GM18499 (cell line): ENCODE results near the gene RUNX2.
"Not testable (repeated sequence)": the region's sequence is repeated elsewhere in the genome, so short reads cannot be mapped to it uniquely, and the experiment has no call there.

Experiments used
- ATAC-seq: cut with Tn5 transposase; IDR thresholded peaks from one replicate; pipeline ENCODE4 v1.9.1; 2021; ENCODE audit warnings: moderate number of reproducible peaks; ENCODE audit not compliant: insufficient read depth, unreplicated experiment

Gene RUNX2

GRCh38 chr6:45655745-45656476 is 327.8 kb downstream of the RUNX2 start:
- ATAC-seq, result no peak

GRCh38 chr6:45657226-45657625 is 329.1 kb downstream of the RUNX2 start:
- ATAC-seq, result no peak

- ATAC-seq, result no peak
These were observed 330.3 kb downstream of the RUNX2 start for GRCh38 chr6:45658400-45658799.

- no peak for ATAC-seq
These were observed 330.8 kb downstream of the RUNX2 start for GRCh38 chr6:45658958-45659357.

GRCh38 chr6:45661661-45662060 is 333.5 kb downstream of the RUNX2 start:
- ATAC-seq, result no peak

- ATAC-seq, result no peak
These were observed 335.4 kb downstream of the RUNX2 start for GRCh38 chr6:45663251-45664221.

GRCh38 chr6:45664707-45665106 is 336.6 kb downstream of the RUNX2 start:
- no peak for ATAC-seq

GRCh38 chr6:45665859-45666258 is 337.7 kb downstream of the RUNX2 start:
- no peak for ATAC-seq

- ATAC-seq, result no peak
These were observed 338.7 kb downstream of the RUNX2 start for GRCh38 chr6:45666846-45667245.

- no peak for ATAC-seq
These were observed 339.2 kb downstream of the RUNX2 start for GRCh38 chr6:45667300-45667699.

GRCh38 chr6:45667766-45668165 is 339.6 kb downstream of the RUNX2 start:
- no peak for ATAC-seq

- no peak for ATAC-seq
These were observed 340.6 kb downstream of the RUNX2 start for GRCh38 chr6:45668705-45669104.

- ATAC-seq, result not testable (repeated sequence)
These were observed 345.0 kb downstream of the RUNX2 start for GRCh38 chr6:45673167-45673566.

- ATAC-seq, result not testable (repeated sequence)
These were observed 347.0 kb downstream of the RUNX2 start for GRCh38 chr6:45675166-45675565.

- ATAC-seq, result no peak
These were observed 347.5 kb downstream of the RUNX2 start for GRCh38 chr6:45675634-45676033.

- no peak for ATAC-seq
These were observed 348.2 kb downstream of the RUNX2 start for GRCh38 chr6:45676380-45676779.

- peak; percentile 34 for ATAC-seq
These were observed 349.5 kb downstream of the RUNX2 start for GRCh38 chr6:45677381-45678284.

- ATAC-seq, result no peak
These were observed 350.1 kb downstream of the RUNX2 start for GRCh38 chr6:45678285-45678607.

GRCh38 chr6:45679163-45679562 is 351.0 kb downstream of the RUNX2 start:
- no peak for ATAC-seq

- no peak for ATAC-seq
These were observed 351.5 kb downstream of the RUNX2 start for GRCh38 chr6:45679631-45680030.
